ENCODE results near the gene GLI1. TPM values are rescaled to one million over a fixed set of nuclear protein-coding genes. Genes with fewer than 3 reads are reported as not detected.

Gene GLI1
- total and polyA plus RNA-seq, 2 of the 13 experiments (the other 11 are each of a cell fraction or from before 2014, with no cell fraction given) = 0.09 to 0.20 TPM

DNA sequence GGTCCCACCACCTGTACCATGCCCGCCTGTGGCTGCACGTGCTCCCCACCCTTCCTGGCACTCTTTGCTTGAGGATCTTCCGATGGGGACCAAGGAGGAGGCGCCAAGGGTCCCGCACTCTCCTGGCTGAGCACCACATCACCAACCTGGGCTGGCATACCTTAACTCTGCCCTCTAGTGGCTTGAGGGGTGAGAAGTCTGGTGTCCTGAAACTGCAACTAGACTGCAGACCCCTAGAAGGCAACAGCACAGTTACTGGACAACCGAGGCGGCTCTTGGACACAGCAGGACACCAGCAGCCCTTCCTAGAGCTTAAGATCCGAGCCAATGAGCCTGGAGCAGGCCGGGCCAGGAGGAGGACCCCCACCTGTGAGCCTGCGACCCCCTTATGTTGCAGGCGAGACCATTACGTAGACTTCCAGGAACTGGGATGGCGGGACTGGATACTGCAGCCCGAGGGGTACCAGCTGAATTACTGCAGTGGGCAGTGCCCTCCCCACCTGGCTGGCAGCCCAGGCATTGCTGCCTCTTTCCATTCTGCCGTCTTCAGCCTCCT, 3.4 kb upstream of the GLI1 start (continued):
- 0 out of 2 replicates have a peak, but pooled peaks have one; percentile 56 for TF ChIP-seq ZFP36L2 (CRISPR knock-in tag; IDR thresholded peaks at IDR 0.05)

DNA sequence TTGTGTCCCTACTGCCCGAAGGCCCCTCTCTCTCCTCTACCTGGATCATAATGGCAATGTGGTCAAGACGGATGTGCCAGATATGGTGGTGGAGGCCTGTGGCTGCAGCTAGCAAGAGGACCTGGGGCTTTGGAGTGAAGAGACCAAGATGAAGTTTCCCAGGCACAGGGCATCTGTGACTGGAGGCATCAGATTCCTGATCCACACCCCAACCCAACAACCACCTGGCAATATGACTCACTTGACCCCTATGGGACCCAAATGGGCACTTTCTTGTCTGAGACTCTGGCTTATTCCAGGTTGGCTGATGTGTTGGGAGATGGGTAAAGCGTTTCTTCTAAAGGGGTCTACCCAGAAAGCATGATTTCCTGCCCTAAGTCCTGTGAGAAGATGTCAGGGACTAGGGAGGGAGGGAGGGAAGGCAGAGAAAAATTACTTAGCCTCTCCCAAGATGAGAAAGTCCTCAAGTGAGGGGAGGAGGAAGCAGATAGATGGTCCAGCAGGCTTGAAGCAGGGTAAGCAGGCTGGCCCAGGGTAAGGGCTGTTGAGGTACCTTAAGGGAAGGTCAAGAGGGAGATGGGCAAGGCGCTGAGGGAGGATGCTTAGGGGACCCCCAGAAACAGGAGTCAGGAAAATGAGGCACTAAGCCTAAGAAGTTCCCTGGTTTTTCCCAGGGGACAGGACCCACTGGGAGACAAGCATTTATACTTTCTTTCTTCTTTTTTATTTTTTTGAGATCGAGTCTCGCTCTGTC, 2.7 kb upstream of the GLI1 start:
- intact Hi-C loops (cut with micrococcal nuclease; ENCODE audit: unreplicated experiment) (loop anchor here (10.0 kb wide), 1 partner anchor 702 kb away; the partner anchor contains the start of gene PRIM1), in situ Hi-C loops (cut with HindIII; ENCODE audit: extremely low pct_ligation_motif_present, low pct_unique_long_range_greater_than_20kb) (loop anchor here (5.0 kb wide), 1 partner anchor 195 kb away; no protein-coding TSS in a partner anchor)
- no peaks in the 10 kb centered on the region for H4K20me1 ChIP-seq (ENCODE audit: insufficient read depth, low read length)
- peak overlapping the region; percentile 80; the same call in 1 of the 2 replicates for H3K9ac ChIP-seq (ENCODE audit: insufficient read depth, low read depth, low read length)
- H3K27me3 ChIP-seq (ENCODE audit: control insufficient read depth in 1 of 2, insufficient read depth in 2 of 2, low read length in 2 of 2) = no peaks in the 10 kb centered on the region; a peak in 1 of 5 replicates
- H2AFZ ChIP-seq (ENCODE audit: low read length) = no peak overlapping the region
- TF ChIP-seq SP2 (CRISPR knock-in tag; IDR thresholded peaks at IDR 0.05) (no peak), GRHL1 (CRISPR knock-in tag; conservative IDR thresholded peaks at IDR 0.05) (no peak), RBM39 (IDR thresholded peaks at IDR 0.05; ENCODE audit: low read depth, low read length, poor library complexity, severe bottlenecking) (no peak)
- TF ChIP-seq, protein P1, sequence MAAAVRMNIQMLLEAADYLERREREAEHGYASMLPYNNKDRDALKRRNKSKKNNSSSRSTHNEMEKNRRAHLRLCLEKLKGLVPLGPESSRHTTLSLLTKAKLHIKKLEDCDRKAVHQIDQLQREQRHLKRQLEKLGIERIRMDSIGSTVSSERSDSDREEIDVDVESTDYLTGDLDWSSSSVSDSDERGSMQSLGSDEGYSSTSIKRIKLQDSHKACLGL (CRISPR knock-in tag; IDR thresholded peaks at IDR 0.05) = 0 out of 2 replicates have a peak, but pooled peaks have one; percentile 6
- TF ChIP-seq, protein P2, sequence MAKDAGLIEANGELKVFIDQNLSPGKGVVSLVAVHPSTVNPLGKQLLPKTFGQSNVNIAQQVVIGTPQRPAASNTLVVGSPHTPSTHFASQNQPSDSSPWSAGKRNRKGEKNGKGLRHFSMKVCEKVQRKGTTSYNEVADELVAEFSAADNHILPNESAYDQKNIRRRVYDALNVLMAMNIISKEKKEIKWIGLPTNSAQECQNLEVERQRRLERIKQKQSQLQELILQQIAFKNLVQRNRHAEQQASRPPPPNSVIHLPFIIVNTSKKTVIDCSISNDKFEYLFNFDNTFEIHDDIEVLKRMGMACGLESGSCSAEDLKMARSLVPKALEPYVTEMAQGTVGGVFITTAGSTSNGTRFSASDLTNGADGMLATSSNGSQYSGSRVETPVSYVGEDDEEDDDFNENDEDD (CRISPR knock-in tag; IDR thresholded peaks at IDR 0.05; ENCODE audit: borderline replicate concordance) = no peak
- peak overlapping the region; percentile 15 to 83 (median 66); a peak in 5 of 6 replicates for H3K4me3 ChIP-seq (replicated peaks in 1 of 3; ENCODE audit: insufficient read depth in 1 of 3, low read depth in 2 of 3, low read length in 3 of 3)
- WGBS (ENCODE audit: low lambda C conversion rate) = 96% methylated on average over 6 of the region's 6 CpGs
- no peak for FAIRE-seq
- BruUV-seq (replicated peaks) = no TSS peak
- no peak overlapping the region for H3K27ac ChIP-seq (ENCODE audit: extremely low read length, insufficient read depth, low read length)
- ATAC-seq = no peak
- H3K79me2 ChIP-seq (ENCODE audit: insufficient read depth, low read length) = peaks cover 15% of the 10 kb centered on the region
- H3K4me2 ChIP-seq (ENCODE audit: low read depth, low read length) = peak overlapping the region; percentile 99
- H3K36me3 ChIP-seq (replicated peaks in 1 of 2; ENCODE audit: control insufficient read depth in 1 of 2, insufficient read depth in 2 of 2, low read length in 2 of 2) = no peaks in the 10 kb centered on the region
- POLR2A ChIA-PET = interaction anchor here (2.3 to 3.2 kb wide), 2 partner anchors 27 to 88 kb away, joined by 9 to 24 read pairs; no protein-coding TSS in a partner anchor
- peaks cover 82% of the 10 kb centered on the region for H3K4me1 ChIP-seq (ENCODE audit: insufficient read depth, low read length)
- CTCF ChIA-PET (ENCODE audit: low intra/inter-chr PET ratio, low total read pairs) = interaction anchor here (6.1 kb wide), 1 partner anchor 149 kb away, joined by 66 read pairs; no protein-coding TSS in a partner anchor
- no peaks in the 10 kb centered on the region for H3K9me3 ChIP-seq (ENCODE audit: low read length)
- no peak for DNase-seq (ENCODE audit: low spot score)

Data from HepG2 (cell line).